Measurements from ENCODE around the gene PSEN1. TPM values are rescaled to one million over a fixed set of nuclear protein-coding genes. Genes with fewer than 3 reads are reported as not detected.

PSEN1 gene
- total RNA-seq, 2 donors from 2014 or later = 39.5 to 64.0 TPM

DNA sequence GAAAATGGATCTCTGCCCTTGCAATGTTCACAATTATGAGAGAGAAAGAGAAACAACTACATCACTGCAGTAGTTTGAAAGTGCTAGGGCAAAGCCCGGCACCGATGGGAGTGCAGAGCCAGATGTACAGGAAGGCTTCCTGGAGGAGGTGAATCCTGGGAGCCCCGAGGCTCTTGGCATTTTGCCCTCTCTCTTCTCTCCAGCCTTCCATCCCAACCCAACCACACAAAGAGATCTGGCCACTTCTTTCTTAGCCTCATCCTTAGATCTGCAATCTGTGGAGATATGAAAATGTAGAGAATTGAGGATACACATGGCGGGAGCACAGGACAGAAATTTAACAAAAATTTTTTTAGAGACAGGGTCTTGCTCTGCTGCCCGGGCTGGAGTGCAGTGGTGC, 97.7 kb downstream of the PSEN1 start:
- H3K9me3 Mint-ChIP-seq = no peaks in the 10 kb centered on the region
- no peak for DNase-seq (ENCODE audit: low spot score)
- H3K27me3 Mint-ChIP-seq = peaks cover 34 to 41% of the 10 kb centered on the region in 2 donors
- H3K4me3 Mint-ChIP-seq = no peak overlapping the region
- peaks cover 5% of the 10 kb centered on the region for H3K36me3 Mint-ChIP-seq
- no peak for ATAC-seq
- H3K27ac Mint-ChIP-seq = no peak overlapping the region
- H3K4me1 Mint-ChIP-seq (ENCODE audit: low read depth in 2 of 2) = peaks cover 7 to 11% of the 10 kb centered on the region in 2 donors

DNA sequence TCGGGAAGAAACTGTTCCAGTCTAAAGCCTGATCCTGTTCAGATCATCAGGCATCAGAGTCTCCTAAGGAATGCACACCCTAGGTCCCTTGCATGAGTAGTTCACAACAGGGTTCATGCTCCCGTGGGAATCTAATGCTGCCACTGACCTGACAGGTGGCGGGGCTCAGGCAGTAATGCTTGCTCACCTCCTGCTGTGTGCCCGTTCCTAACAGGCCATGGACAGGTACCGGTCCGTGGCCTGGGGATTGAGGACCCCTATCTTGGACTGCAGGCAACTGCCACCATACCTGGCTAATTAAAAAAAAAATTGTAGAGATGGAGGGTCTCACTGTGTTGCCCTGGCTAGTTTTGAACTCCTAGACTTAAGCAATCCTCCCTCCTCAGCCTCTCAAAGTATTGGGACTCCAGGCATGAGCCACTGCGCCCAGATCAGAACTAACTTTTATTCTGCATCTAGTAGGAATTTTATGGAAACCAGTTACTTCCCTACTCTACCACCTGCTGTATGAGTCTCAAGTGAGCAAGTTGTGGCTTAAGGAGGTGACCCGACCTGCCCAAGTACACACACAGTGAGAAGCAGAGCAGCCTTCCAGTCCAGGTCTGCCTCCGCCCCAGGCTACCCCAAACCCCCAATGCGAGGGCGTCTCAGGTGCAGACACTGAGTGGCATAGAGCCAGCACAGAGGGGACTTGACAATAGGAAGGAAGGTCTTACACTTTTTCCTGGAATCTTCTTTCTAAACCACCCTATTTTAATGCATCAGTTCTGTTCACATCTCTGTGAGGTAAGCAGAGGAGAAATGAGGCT, 98.5 kb downstream of the PSEN1 start:
- DNase-seq (ENCODE audit: low spot score) (no peak), ATAC-seq (no peak)
- no peak overlapping the region for H3K4me3 Mint-ChIP-seq
- H3K36me3 Mint-ChIP-seq = peaks cover 5% of the 10 kb centered on the region
- H3K9me3 Mint-ChIP-seq = no peaks in the 10 kb centered on the region
- no peak overlapping the region for H3K27ac Mint-ChIP-seq
- peaks cover 7 to 11% of the 10 kb centered on the region in 2 donors for H3K4me1 Mint-ChIP-seq (ENCODE audit: low read depth in 2 of 2)
- peaks cover 39 to 46% of the 10 kb centered on the region in 2 donors for H3K27me3 Mint-ChIP-seq

DNA sequence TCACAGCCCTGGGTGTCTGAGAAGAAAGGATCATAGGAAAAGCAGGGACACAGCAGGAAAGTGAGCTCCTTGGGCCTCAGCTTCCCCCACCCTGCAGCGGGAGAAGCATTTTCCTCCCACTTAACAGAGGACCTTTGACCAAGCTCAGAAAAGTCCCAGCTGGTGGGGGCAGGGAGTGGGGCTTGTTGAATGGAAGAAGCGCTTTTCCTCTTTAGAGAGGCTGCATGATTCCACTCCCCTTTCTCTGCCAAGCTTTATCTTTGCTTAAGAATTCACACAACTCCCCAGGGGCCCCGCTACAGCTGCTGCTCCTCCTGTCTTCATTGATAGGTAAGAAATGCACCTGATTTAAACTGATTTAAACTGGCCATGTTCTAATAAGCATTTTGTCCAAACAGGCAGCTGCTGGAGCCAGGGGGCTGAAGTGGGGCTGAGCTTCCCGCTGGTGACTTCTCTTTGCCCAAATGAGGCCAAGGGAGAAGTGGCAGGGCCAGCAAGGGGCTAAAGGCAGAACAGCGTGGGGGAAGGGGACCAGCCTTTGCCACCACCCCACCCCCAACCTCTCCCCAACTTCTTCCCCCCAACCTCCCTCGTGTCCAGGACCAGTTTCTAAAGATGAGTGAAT, 99.3 kb downstream of the PSEN1 start:
- ATAC-seq (no peak), DNase-seq (ENCODE audit: low spot score) (no peak)
- Mint-ChIP-seq H3K27me3 (peaks cover 41 to 46% of the 10 kb centered on the region in 2 donors), H3K27ac (no peak overlapping the region), H3K4me3 (peak overlapping the region; percentile 38), H3K36me3 (peaks cover 5% of the 10 kb centered on the region), H3K4me1 (ENCODE audit: low read depth in 2 of 2) (peaks cover 7 to 11% of the 10 kb centered on the region in 2 donors), H3K9me3 (no peaks in the 10 kb centered on the region)

DNA sequence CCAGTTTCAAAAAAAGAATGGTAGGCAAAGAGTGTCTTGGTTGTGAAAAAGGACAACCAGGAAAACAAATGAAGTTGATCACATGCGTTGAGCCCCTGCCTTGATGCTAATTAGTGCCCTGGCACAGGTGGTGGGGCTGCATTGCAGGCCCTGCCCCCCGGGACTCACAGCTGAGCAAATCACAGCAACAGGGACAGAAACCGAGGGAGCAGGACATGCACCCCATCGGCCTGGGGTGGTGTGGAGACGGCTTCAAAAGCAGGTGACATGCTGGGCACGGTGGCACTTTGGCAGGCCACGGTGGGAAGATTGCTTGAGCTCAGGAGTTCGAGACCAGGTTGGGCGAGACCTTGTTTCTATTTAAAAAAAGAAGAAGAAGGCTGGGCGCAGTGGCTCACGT, 99.8 kb downstream of the PSEN1 start:
- H3K27me3 Mint-ChIP-seq = peaks cover 41 to 46% of the 10 kb centered on the region in 2 donors

DNA sequence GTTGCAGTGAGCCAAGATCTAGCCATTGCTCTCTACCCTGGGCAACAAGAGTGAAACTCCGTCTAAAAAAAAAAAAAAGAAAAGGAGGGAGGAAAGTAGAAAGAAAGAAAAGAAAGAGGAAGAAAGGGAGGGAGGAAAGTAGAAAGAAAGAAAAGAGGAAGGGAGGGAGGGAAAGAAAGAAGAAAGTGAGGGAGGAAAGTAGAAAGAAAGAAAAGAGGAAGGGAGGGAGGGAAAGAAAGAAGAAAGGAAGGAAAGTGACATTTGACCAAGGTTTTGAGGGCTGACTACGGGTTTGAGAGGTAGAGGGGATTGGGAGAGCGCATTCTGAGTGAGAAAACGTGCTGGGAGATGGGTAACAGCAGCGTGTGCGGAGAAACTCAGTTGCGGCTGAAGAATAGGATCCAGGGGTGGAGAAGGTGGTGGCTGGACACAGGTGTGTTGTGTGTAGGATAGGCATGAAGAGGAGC, 100.5 kb downstream of the PSEN1 start:
- no peak for DNase-seq (ENCODE audit: low spot score)
- H3K9me3 Mint-ChIP-seq = no peaks in the 10 kb centered on the region
- H3K27ac Mint-ChIP-seq = no peak overlapping the region
- H3K27me3 Mint-ChIP-seq = peaks cover 45 to 51% of the 10 kb centered on the region in 2 donors
- no peak for ATAC-seq
- peaks cover 5% of the 10 kb centered on the region for H3K36me3 Mint-ChIP-seq
- H3K4me3 Mint-ChIP-seq = peak overlapping the region; percentile 65
- peaks cover 7 to 11% of the 10 kb centered on the region in 2 donors for H3K4me1 Mint-ChIP-seq (ENCODE audit: low read depth in 2 of 2)

More for the DNA sequence above, 99.8 kb downstream of the PSEN1 start:
- DNase-seq (ENCODE audit: low spot score) (no peak), ATAC-seq (no peak)
- H3K9me3 Mint-ChIP-seq = no peaks in the 10 kb centered on the region
- peaks cover 7 to 11% of the 10 kb centered on the region in 2 donors for H3K4me1 Mint-ChIP-seq (ENCODE audit: low read depth in 2 of 2)
- H3K36me3 Mint-ChIP-seq = peaks cover 5% of the 10 kb centered on the region
- H3K4me3 Mint-ChIP-seq = peak overlapping the region; percentile 38
- H3K27ac Mint-ChIP-seq = no peak overlapping the region

DNA sequence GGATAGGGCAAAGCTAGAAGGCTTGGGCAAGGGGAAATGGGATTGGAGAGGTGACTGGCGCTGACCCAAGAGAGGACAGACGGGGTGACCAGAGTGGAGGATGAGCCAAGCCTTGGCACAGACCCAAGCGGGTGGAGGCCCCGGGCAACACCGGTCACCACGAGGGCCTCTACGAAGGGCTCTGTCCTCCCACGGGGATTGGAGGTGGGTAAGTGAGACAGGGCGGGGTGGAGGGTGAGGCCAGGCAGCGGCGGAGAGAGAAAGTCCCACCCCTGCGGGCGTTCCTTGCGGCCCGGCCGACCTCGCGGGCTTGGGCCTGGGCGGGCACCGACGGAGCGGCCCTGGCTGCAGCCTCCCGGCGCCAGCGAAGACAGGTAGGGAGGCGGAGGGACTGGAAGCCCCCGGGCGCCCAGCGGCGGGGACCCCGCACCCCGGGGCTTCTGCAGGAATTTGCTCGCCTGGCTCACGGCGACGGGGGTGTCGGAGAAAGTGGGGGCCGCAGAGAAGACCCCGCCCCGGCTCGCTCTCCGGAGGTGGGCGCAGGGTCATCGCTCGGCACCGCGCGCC, 101.0 kb downstream of the PSEN1 start, which contains the start of gene PAPLN:
PAPLN (plus strand) TSS at position 288 of the 567 bp plus-strand sequence. CDS start 2,273 bp downstream, outside the sequence.
- peaks cover 7 to 11% of the 10 kb centered on the region in 2 donors for H3K4me1 Mint-ChIP-seq (ENCODE audit: low read depth in 2 of 2)
- H3K27ac Mint-ChIP-seq = no peak within 1 kb of the TSS
- peak within 1 kb of the TSS; percentile 65 for H3K4me3 Mint-ChIP-seq
- peaks cover 47 to 52% of the 10 kb centered on the region in 2 donors for H3K27me3 Mint-ChIP-seq
- H3K9me3 Mint-ChIP-seq = no peaks in the 10 kb centered on the region
- H3K36me3 Mint-ChIP-seq = peaks cover 5% of the 10 kb centered on the region
- DNase-seq (ENCODE audit: low spot score) = no peak
- ATAC-seq = peak in 1 of 2 donors; percentile 34

DNA sequence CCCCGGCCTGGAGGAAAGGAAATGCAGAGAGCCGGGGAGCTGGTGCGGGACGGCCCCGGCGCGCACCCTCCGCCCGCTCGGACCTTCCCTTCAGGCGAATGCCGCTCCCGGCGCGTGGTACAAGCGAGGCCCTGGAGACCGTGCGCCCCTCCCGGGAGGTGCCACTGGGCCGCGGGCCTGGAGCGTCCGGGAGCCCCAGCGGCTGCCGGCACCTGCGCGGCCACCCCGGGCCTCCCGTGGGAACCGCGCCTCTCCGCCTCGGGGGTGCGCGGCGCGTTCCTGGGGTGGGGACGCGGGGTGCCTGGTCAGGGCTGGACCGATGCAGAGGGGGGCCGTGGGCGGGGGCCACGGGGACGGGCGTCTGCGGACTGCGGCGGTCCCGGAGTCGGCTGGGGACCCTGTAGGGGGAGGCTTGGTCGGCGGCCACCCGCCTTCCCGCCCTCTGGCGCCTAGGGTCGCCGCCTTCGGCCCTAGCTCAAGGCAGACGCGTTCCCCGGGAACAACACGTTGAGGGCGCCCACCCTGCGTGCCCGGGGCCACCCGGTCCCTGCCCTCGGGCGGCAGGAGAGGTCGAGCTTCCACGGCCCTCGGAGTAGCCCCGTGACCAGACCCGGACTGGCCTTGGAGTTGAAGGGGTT, 101.6 kb downstream of the PSEN1 start:
- H3K9me3 Mint-ChIP-seq = no peaks in the 10 kb centered on the region
- DNase-seq (ENCODE audit: low spot score) = no peak
- H3K27ac Mint-ChIP-seq = no peak overlapping the region
- H3K27me3 Mint-ChIP-seq = peaks cover 48 to 58% of the 10 kb centered on the region in 2 donors
- H3K4me3 Mint-ChIP-seq = no peak overlapping the region
- peak; percentile 21 to 22 for ATAC-seq
- H3K4me1 Mint-ChIP-seq (ENCODE audit: low read depth in 2 of 2) = peaks cover 7 to 17% of the 10 kb centered on the region in 2 donors
- H3K36me3 Mint-ChIP-seq = peaks cover 5% of the 10 kb centered on the region

DNA sequence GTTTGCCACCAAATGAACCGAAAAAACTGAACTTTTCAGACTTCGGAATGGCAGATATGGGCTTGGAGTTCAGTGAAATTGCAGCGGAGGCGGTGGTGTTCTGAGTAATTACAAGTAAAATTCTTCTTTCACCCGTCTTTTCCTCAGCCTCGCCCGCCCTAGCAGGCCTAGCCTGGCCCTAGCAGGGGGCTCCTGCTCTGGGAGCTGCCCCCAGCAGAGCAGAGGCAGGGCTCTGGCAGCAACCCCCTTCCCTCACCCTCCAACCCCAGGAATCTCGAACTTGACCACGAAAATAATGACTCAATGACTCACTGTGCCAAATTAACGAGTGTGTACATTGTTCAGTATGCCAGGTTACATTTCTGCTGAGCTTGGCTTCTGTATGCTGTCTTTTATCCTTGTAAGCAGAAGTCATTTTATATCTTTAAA, 102.1 kb downstream of the PSEN1 start:
- no peaks in the 10 kb centered on the region for H3K9me3 Mint-ChIP-seq
- DNase-seq (ENCODE audit: low spot score) (no peak), ATAC-seq (no peak)
- H3K27ac Mint-ChIP-seq = no peak overlapping the region
- peaks cover 7 to 21% of the 10 kb centered on the region in 2 donors for H3K4me1 Mint-ChIP-seq (ENCODE audit: low read depth in 2 of 2)
- peaks cover 5% of the 10 kb centered on the region for H3K36me3 Mint-ChIP-seq
- H3K4me3 Mint-ChIP-seq = no peak overlapping the region
- peaks cover 50 to 60% of the 10 kb centered on the region in 2 donors for H3K27me3 Mint-ChIP-seq

DNA sequence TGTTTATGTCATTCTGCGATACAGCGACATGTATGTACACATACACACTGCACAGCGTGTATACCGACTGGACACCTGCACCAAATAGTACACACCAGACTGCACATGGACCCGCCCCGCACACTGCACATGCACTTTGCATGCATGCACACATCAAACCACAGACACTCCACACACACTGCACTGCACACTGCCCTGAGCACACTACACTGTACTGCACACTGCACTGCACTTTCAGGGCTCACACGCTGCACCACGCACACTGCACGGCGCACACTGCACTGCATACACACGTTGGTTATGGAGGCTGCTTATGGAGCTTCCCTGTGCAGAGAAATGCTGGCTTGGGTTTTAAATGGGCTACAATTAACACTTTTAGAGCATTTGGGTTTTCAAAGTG, 102.6 kb downstream of the PSEN1 start:
- peaks cover 5% of the 10 kb centered on the region for H3K36me3 Mint-ChIP-seq

DNA sequence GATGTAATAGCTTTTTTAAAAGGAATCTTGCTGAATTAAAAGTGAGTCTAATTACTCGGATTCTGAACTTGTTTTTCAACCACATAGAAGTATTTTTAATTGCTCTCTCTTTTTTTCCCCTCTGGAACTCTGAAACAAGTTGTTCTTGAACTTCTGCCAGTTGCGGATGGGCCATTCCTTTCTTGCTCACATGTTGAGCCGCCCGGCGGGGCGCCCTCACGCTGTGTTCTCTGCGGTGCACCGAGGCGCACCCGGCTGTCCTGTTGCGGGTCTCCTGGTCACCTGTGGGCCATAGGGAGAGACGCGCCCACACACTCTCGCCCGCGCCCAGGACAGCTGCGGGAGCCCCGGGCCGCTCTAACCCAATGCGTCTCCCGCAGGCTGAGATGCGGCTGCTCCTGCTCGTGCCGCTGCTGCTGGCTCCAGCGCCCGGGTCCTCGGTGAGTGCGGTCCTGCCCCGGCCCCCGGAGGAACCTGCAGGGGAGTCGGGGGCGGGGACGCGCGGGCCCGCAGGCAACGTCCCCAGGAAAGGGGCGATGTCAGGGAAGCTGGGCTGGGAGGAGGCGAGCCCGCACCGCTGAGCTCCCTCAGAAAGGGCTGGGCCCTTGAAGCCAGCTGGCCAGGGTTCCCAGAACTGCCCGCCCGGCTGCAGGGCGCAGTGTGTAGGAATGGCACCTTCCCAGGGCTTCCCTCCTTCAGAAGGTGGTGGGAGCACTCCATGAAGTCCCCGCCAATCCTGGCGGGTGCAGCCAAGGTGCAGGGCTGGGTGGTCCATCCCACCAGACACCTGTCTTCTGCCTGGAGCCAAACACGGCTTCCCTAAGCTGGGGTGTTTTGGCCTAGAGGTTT, 103.3 kb downstream of the PSEN1 start:
- H3K4me1 Mint-ChIP-seq (ENCODE audit: low read depth in 2 of 2) = peaks cover 7 to 24% of the 10 kb centered on the region in 2 donors
- H3K27ac Mint-ChIP-seq = no peak overlapping the region
- H3K27me3 Mint-ChIP-seq = peaks cover 40 to 56% of the 10 kb centered on the region in 2 donors
- H3K4me3 Mint-ChIP-seq = no peak overlapping the region
- ATAC-seq = no peak
- H3K36me3 Mint-ChIP-seq = peaks cover 5% of the 10 kb centered on the region
- no peak for DNase-seq (ENCODE audit: low spot score)
- no peaks in the 10 kb centered on the region for H3K9me3 Mint-ChIP-seq

More for the DNA sequence above, 102.6 kb downstream of the PSEN1 start:
- no peak overlapping the region for H3K4me3 Mint-ChIP-seq
- peaks cover 45 to 60% of the 10 kb centered on the region in 2 donors for H3K27me3 Mint-ChIP-seq
- H3K9me3 Mint-ChIP-seq = no peaks in the 10 kb centered on the region
- no peak for DNase-seq (ENCODE audit: low spot score)
- no peak for ATAC-seq
- H3K4me1 Mint-ChIP-seq (ENCODE audit: low read depth in 2 of 2) = peaks cover 7 to 24% of the 10 kb centered on the region in 2 donors
- H3K27ac Mint-ChIP-seq = no peak overlapping the region

DNA sequence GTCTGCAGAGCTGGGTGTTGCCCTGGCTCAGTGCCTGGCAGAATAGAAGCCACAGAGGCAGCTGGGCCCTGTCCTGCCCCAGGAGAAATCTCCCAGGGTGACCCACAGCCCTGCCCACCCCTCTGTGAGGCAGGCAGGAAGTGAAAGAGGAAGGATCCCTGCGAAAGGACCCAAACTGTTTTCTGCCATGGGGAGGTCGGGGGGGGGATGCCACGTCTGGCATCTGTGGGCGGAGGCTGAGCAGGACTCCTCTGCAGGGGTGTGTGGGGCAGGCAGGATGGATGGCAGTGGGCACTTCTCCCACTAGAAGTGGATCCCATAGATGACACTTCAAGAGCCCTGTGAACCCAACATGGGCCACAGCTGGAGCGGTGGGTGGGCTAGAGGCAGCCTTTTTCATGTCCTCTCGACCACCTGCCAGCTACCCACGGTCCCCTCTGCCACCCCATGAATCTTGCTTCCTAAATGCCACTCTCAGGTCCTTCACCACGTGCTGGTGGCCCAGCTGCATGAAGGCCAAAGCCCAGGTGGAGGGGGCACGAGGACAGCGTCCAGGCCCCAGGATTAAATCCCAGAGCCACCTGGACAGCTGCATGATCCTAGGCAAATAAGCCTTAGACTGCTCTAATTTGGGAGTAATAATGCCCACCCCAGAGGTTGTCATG, 104.6 kb downstream of the PSEN1 start:
- ATAC-seq = no peak
- Mint-ChIP-seq H3K4me3 (no peak overlapping the region), H3K27ac (no peak overlapping the region), H3K9me3 (no peaks in the 10 kb centered on the region), H3K4me1 (ENCODE audit: low read depth in 2 of 2) (peaks cover 10 to 23% of the 10 kb centered on the region in 2 donors), H3K36me3 (peaks cover 5% of the 10 kb centered on the region), H3K27me3 (peaks cover 36 to 46% of the 10 kb centered on the region in 2 donors)
- no peak for DNase-seq (ENCODE audit: low spot score)

DNA sequence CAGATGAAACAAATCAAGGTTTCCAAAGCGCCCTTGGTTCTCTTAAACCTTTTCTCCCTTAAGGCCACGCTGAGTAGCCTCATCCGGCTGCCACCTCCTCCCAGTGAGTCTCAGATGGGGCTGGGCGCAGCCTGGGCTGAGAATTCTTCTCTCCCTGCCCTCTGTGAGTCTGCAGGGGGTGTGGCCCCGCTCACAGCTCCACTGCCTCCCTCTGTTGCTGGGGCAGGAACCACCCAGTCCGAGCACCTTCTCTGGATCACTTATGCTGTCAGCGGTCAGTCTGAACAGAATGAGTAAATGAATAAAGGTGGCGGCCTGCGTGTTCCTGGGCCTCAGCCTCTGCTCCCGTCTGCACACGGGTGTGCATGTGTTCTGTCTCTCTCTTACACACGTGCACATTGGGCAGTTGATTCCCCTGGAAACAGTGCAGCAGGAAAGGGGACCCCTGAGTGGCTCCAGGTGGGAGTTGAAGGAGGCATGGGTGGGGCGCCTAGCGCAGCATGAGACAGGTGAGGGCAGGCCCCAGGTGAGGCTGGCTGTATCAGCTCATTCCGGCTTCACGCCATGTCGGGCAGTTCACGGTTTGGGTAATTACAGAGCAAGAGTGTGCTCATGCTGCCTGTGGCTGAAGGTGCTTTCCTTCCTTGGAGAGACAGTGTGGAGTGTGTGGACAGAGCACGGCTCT, 105.3 kb downstream of the PSEN1 start:
- ATAC-seq = no peak
- H3K27ac Mint-ChIP-seq = no peak overlapping the region
- no peak overlapping the region for H3K4me3 Mint-ChIP-seq
- H3K9me3 Mint-ChIP-seq = no peaks in the 10 kb centered on the region
- peaks cover 4% of the 10 kb centered on the region for H3K36me3 Mint-ChIP-seq
- H3K4me1 Mint-ChIP-seq (ENCODE audit: low read depth in 2 of 2) = peaks cover 9 to 24% of the 10 kb centered on the region in 2 donors
- no peak for DNase-seq (ENCODE audit: low spot score)
- H3K27me3 Mint-ChIP-seq = peaks cover 30 to 44% of the 10 kb centered on the region in 2 donors

Data from natural killer cell treated with Interleukin-12 subunit alpha and Interleukin-12 subunit beta and Interleukin-15 and Interleukin-18, amount 100 ng/mL, for 72 hours (primary cell).